Upper lobe of left lung (tissue), 4 donors: ENCODE results near the gene TSPAN31.

ENCODE experiments used
- CTCF ChIP-seq, 6 experiments: fragments of 450-650 bp in 4 of 6; fragments of 200-600 bp in 2 of 6; sonication (generic) in 2 of 6; IDR thresholded peaks; one replicate each; pipeline ENCODE4 v1.5.1; 2016 to 2019; ENCODE audit warnings: antibody characterized with exemption in 6 of 6
- POLR2A ChIP-seq, 4 donors: fragments of 450-650 bp; IDR thresholded peaks; one replicate each; pipeline ENCODE4 v1.5.1; 2016 to 2017; ENCODE audit warnings: antibody characterized with exemption in 4 of 4, mild to moderate bottlenecking in 2 of 4

- no peak for TF ChIP-seq CTCF (IDR thresholded peaks at IDR 0.05)
- no peak for TF ChIP-seq POLR2A (IDR thresholded peaks at IDR 0.05)
Measured at GRCh38 chr12:57724003-57724935, 20.6 kb upstream of the TSPAN31 start.
